ENCODE measurements around the gene MYLK4.
A peak's percentile ranks its signal among the peaks of the same experiment; 100 is the strongest.

The MYLK4 gene

GRCh38 chr6:2653369-2654032 lies 97.2 kb downstream of the MYLK4 start:
- DNase-seq = no peak

GRCh38 chr6:2652611-2653010 lies 98.1 kb downstream of the MYLK4 start:
- DNase-seq = no peak

DNA sequence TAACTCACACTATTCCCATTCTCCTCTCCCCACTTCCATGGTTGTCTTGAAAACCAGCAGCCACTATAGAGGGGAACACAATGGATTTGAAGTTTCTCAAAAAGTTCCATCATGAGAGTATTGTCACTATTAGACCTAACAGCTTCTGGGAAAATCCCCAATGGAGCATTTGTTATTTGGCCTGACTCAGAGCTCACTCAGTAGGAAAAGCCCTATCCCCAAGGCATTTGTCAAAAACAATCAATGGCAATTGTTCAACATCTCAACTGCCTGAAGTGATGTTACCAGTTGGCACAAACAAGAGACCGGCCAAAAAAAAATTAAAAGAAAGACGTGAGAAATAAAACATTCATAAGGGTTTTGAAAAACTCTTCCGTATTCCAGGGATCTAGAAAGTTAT lies 98.8 kb downstream of the MYLK4 start:
- no peak for DNase-seq

DNA sequence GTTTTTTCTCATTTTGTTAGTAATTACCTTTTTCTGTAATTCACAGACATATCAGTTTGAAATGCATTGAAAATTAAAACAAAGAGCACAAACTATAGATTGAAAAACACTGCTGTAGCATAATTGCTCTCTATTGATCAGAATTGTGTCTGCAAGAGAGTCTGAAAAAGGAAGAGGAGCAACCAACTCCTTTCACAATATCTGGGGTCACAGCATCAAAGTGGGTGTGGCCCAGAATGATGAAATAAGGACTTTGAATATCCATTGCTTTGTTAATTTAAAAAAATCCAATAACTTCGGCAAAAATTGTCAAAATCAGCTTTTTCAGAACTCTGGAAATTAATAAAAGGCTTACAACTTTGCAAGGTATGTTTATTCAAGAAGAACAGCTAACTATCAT lies 99.2 kb downstream of the MYLK4 start:
- no peak for DNase-seq

DNA sequence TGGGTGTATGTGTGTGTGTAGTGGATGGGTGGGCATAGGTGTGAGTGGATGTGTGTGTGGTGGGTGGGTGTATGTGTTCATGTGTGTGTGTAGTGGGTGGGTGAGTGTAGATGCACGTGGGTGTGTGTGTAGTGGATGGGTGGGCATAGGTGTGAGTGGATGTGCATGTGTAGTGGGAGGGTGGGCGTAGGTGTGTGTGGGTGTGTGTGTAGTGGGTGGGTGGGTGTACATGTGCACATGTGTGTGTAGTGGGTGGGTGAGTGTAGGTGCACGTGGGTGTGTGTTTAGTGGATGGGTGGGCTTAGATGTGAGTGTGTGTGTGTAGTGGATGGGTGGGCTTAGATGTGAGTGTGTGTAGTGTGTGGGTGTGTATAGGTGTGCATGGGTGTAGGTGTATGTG lies 104.4 kb downstream of the MYLK4 start:
- DNase-seq = no peak

- DNase-seq = no peak
These were observed 106.7 kb downstream of the MYLK4 start for GRCh38 chr6:2643935-2644539.

DNA sequence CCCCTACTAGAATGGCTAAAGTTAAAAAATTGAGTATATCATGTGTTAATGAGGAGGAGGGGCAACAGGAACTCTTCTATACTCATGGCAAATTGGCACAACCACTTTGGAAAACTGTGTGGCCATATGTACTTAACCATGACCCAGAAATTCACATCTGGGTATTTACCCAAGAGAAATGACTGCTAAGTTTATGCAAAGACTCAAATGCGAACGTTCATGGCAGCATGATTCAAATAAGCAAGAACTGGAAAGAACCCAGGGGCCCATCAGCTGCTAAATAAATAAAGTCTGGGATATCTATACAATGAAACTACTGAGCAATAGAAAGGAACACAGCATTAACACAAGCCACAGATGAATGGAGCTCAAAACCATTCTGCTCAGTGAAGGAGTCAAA lies 107.6 kb downstream of the MYLK4 start:
- no peak for DNase-seq

DNA sequence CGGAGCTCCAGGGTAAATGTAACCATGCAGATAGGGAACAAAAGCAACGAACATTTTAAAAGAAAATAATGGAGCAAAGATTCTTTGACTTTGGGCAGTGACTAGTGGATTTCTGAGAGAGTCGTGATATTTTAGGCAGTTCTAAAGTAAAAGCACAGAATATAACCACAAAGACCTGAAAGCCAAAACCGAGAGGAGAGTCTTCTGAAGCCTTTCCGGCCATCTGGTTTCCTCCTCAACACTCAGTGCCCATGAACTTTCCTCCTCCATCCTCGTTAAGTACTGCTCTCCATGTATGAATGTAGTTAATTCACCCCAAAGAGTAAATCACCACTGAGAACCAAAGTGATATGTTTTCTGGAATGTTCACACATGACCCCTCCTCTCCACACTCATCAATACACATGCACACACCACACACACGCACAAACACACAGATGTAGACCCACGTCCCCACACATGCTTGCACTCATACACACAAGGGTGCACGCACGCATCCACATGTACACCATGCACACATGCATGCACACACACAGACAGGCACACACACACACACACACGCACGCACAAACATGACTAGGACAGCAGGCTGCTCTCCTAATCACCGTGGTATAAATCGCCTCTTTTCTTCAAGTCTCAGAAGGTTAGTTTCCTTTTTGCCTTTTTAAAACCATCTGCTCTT lies 109.5 kb downstream of the MYLK4 start:
- DNase-seq = no peak

- DNase-seq = no peak
These were observed 110.2 kb downstream of the MYLK4 start for GRCh38 chr6:2640551-2640950.

DNA sequence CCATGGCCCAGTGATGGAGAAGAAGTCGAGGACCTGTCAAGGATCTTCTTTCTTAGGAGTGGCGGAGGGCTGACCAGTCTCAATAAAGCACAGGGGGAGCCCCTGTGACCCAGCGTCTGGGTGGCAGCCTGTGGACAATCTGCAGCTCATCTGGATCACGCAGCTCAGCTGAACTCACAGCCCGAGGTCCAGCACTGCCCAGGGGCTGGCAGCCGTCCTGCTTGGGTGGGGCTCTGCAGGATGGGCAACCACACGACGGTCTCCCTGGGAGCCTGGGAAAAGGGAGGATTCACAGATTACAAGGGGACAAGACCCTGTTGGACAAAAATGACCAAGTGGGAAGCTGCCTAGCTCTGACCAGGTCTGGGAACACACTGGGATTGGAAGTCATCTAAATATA lies 110.8 kb downstream of the MYLK4 start:
- no peak for DNase-seq

- DNase-seq = no peak
These were observed 111.6 kb downstream of the MYLK4 start for GRCh38 chr6:2639167-2639566.

GRCh38 chr6:2636672-2637071 lies 114.0 kb downstream of the MYLK4 start:
- no peak for DNase-seq

GRCh38 chr6:2635911-2636310 lies 114.8 kb downstream of the MYLK4 start:
- no peak for DNase-seq

DNA sequence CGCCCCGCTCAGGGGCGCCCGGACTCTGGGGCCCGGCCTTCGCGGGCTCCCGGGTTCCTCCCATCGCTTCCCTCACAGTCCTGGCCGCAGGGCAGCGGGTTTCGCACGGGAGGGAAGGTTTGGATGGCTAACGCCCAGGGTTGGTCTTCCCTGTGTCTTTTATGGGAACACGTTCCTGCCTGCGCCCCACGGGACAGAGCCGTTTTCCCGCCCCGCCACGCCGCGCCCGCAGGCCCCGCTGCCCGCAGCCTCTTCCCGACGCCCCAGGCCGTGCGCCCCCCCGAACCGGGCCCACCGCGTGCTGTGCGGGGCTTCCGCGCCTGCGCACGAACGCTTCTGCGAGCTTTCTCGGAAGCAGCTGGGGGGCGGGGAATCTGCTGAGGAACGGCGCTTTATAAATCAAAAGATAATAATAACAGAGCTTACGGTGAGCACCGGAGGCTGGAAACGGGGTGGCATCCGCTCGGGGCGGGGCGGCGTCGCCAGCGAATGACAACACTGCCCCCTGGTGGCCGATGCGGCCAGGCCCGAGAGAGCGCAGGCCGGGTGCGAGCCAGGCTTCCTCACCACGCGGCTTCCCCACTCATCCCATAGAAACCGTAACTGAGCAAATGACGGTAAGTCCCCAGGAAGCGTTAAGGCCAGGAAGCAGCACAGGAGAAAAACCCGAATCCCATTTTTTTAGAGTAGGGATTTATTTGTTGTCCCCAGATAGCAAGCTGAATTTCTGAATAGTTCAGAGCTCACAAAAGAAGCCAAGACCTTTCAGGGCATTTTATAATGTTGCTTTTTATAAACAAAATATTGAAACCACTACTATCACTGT lies 116.4 kb downstream of the MYLK4 start:
- DNase-seq = peak; percentile 90

DNA sequence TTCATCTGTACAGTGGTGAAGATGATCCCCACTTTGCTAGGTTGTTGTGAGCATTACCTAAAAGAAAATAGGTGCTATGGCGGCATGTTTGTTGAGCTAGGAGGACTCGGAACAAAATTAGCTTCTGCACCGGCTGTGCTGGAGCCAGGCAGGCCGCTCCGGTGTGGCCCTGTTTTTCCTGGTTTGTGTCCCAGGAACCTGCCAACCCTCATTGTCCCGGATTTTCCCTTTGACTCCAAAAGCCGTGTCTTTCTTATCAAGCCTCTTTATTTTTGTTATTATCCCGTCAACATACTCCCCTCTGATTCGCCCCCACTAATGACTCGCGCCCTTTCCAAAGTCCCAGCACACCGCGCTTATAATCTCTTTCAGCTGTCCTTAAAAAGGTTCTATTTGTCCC lies 117.0 kb downstream of the MYLK4 start:
- DNase-seq = no peak

GRCh38 chr6:2632976-2633584 lies 117.6 kb downstream of the MYLK4 start:
- DNase-seq = no peak

- no peak for DNase-seq
These were observed 118.4 kb downstream of the MYLK4 start for GRCh38 chr6:2632368-2632767.

- DNase-seq = no peak
These were observed 119.7 kb downstream of the MYLK4 start for GRCh38 chr6:2630891-2631571.

- no peak for DNase-seq
These were observed 120.4 kb downstream of the MYLK4 start for GRCh38 chr6:2630359-2630758.

DNA sequence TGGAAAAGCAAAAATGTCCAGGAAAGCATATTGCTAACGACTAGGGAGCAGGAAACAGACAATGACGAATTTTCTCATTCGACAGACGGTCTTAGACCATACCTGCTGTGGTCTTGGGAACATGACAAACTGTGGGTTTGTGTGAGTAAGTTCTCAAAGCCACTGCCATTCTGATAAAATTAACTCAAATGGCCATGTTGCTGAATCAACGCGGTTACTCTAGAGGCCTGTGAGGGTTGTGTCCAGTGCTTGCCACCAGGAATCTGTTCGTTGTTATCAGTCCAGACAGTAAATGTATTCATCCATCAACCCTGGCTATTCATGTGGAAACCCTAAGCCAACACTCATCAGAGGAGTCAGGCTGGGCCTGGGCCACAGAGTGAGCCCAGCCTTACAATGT lies 124.3 kb downstream of the MYLK4 start:
- no peak for DNase-seq

DNA sequence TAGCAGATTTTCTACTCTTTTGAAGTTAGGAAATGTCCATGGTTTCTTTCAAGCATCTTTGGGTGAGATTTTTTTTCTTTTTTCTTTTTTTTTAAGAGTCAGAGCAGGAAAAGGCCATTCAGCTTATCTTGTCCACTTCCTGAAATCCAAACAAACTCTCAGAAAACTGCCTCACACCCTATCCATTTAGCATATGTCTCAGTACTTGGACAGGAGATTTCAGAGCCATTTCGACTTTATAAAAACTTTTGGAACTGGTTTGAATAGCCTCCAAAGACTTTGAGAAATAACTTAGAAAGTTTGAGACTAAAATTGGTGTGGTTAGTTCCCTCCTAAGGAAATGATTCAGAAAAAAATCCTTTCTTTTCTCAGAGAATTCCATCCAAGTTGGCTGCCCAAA lies 125.1 kb downstream of the MYLK4 start:
- DNase-seq = no peak

- DNase-seq = no peak
These were observed 126.5 kb downstream of the MYLK4 start for GRCh38 chr6:2624177-2624576.

DNA sequence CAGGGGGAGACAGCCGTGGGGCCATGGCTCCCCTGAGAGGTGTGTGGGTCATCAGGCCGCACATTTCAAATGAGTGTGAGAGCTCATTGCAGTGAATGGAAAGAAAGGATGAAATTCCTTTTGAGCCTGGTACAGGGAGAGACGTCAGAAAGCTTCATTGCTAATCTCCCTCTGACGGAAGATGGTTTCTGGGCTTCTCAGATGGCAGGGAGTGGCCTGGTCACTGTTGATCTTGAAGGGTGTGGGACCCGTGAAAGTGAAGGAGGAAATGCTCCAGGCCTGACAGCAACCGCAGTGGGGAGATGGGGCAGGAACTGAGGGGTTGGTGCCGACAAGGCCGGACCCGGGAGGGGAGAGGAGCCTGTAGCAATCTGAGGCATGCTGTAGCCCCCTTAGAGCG lies 127.4 kb downstream of the MYLK4 start:
- DNase-seq = no peak
